NCI-H526 (cell line): Measurements from ENCODE around the gene FRK.
"Not testable (repeated sequence)": the region's sequence is repeated elsewhere in the genome, so short reads cannot be mapped to it uniquely, and the experiment has no call there.

Experiments
- DNase-seq, 2 experiments: peaks; one replicate each; lab custom pipeline; 2025; lab: John Stamatoyannopoulos, UW

FRK gene, protein sequence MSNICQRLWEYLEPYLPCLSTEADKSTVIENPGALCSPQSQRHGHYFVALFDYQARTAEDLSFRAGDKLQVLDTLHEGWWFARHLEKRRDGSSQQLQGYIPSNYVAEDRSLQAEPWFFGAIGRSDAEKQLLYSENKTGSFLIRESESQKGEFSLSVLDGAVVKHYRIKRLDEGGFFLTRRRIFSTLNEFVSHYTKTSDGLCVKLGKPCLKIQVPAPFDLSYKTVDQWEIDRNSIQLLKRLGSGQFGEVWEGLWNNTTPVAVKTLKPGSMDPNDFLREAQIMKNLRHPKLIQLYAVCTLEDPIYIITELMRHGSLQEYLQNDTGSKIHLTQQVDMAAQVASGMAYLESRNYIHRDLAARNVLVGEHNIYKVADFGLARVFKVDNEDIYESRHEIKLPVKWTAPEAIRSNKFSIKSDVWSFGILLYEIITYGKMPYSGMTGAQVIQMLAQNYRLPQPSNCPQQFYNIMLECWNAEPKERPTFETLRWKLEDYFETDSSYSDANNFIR

DNA sequence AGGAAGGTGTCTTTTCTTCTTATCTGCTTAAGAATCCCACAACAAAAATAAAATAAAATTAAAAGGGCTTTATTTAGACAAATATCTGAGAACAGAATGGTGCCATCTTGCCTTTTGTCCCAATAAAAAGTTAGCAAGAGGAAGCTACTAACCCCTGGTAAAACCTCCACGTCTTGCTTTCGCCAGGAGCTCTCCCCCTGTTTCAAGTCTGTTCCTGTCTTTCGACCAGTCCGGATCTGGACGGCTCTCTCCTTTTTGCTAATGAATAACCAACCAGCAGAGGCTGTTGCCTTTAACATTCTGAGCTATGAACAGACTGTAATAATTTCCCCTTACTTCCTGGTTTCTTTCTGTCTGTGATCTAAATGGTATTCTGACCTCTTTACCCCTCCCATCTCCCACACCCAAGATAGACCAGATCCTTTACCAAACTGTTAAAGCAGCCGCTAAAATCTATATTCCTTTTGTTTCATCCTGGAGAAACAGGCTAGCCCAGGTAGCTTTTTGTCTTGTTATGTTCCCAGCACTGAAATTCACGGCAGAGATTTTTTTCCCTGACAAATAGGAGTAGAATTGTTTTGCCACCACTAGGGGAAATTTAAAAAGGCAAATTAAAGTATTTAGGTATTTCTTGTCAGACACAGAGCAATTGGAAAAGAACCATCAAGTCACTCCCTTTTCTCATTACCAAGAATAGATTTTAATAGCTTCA, at the start of gene FRK:
FRK (minus strand) TSS at position 320 of the 712 bp plus-strand sequence. CDS start 580 bp downstream, outside the sequence.
- peak; percentile 34 to 48 for DNase-seq

DNA sequence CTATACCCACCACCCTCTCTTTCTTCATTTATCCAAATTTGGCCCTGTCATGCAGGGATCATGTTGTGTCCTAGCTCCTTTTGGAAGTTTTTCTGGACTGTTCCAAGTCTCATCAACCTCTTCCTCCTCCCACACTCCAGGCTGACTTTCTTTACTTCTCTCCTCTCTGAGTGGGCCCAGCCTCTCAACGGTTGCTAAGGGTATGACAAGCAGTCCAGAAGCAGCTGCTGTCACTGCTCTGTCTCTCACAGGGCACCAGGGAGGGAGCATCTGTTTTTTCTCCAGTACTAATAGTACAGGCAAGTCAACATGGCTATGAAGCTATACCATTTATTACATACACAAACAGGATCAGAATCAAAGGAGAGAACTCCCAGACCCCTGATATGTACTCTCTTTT, 48.1 kb upstream of the FRK start:
- DNase-seq: no peak

DNA sequence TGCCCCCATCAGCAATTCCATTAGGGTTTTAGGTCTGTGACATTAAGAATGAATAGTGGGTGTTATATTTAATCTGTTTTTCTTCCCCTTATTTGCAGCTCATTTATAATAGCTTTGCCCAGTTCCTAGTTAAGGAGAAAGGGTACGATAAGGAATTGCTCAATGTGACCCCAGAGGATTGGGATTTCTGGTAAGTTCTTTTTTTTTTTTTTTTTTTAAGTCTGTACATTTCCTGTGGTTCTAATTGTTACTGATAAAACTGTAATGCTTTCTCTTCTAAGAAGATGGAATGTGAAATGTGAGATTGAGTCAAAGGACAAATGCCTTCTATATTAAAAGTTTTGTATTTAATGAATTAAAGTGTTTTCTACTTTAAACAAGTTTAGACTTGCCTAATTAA, 45.5 kb upstream of the FRK start:
- no peak for DNase-seq

DNA sequence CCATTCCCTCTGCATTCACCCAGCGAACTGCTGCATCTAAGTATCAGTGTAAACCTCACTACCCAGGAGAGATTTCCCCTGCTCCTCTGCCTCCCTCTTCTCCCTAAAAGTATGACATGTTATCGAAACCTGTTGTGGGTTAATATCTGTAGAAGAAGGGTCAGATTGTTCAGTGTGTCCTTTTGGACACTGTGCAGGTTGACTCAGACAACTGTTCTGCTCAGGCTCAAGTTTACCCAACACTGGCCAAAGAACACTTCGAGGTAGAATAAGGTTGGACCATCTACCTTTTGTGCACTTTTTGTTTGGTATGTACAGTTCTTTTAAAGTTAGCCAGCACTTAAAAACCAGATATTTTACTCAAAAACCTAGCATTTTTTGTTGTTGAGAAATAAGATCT, 44.6 kb upstream of the FRK start:
- no peak for DNase-seq

DNA sequence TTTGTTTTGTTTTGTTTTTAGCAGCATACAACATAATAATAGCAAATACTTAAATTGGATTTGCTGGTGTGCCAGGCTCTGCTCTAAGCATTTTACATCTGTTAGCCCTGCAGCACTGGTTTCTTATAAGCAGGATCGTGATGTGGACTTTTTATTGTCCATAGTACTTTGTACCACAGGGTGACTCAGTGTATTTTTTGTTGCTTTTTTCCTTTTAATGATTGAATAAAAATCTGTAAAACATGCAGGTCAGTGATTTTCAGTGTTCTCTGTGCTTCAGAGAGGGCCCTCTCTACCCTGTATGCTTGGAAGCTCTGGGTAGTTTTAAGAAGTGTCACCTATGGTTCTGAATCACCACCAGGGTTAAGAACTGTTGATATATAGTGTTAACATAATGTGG, 43.9 kb upstream of the FRK start:
- no peak for DNase-seq

DNA sequence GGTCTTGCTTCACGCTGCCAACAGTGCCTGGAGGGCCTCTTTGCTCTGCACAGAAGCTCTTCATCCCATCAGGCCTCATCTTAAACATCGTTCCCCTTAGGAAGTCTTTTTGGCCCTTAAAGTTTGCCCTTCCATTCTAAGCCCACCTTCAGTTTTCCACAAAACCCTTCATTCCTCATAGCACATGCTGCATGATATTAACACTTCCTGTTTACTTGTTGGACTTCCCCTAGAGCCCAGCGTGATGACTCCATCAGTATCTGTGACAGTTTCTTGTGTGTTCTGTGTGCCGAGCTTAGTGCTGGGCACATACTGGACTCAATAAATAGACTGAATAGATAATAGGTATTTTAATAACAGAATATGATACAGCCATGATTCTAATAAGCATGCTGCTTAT, 42.2 kb upstream of the FRK start:
- no peak for DNase-seq

DNA sequence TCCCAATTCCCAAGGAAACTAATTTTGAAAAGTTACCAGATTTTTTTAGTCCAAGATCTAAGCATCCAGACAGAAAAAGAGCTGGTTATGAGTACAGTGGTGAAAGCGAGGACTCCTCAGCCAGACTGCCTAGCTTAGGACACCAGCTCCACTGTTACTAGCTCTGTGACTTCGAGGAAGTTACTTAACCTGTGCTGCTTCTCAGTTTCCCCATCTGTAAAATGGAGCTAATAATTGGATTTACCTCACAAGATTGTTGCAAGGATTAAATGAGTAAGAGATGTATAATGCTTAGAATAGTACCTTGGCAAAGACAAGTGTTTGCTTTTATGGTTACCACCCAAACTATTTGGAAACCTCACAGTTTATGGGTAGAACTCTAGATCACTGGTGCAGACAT, 41.1 kb upstream of the FRK start:
- no peak for DNase-seq

DNA sequence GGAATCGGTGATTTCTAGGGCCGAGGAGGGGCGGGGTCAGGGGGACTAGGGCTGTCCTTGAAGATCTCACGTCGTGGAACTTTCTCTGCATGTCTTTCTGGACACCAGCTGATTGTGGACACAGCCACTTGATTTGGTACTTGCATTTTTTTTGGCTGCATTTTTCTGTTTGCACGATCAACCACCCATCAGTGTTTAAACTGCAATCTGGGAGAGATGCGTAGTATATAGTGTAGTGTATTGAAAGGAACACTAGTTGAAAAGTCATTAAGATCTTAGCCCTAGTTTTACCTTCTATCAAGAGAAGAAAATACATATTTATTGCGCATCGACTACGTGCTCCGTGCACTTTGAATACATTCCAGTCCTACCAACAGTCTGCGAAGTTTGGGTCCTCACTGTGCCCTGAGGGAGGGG, 40.6 kb upstream of the FRK start:
- DNase-seq: no peak

DNA sequence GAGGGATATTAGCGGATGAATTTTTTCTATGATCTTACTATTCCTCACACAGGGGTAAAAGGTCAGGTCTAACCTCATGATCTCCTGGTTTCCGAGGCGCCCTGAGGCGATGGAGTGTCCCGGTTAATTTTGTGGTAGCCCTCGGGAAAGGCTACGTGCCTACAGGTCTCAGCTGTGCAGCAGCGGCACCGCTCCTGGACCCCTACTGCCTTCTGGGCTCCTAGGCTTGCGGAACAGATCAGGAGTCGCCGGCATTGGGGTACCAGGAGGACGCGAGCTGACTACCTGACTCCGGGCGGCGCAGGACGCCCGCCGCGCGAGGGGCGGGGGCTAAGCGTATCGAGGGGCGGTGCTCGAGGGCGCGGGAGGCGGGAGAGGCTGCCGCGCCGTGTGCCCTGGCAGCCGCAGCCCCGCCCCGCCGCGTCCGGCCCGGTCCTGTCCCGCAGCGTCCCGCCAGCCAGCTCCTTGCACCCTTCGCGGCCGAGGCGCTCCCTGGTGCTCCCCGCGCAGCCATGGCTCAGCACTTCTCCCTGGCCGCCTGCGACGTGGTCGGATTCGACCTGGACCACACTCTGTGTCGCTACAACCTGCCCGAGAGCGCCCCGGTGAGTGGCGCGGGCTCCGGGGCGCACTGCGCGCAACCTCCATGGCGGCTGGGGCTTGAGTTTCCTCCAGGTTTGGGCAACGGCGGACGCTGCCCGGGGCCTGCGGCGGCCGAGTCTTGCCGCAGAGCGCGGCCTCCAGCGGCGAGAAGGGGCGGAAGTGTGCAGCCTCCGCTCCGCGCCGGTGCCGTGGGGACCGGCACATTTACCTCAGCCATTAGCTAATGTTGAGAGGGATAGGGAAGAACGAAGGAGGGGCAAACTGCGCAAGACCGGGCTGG, 40.0 kb upstream of the FRK start, which contains the start of gene NT5DC1:
NT5DC1 (plus strand) TSS at position 435 of the 883 bp plus-strand sequence; CDS start at position 513, 78 bp downstream.
- DNase-seq: peak; percentile 69 to 92

DNA sequence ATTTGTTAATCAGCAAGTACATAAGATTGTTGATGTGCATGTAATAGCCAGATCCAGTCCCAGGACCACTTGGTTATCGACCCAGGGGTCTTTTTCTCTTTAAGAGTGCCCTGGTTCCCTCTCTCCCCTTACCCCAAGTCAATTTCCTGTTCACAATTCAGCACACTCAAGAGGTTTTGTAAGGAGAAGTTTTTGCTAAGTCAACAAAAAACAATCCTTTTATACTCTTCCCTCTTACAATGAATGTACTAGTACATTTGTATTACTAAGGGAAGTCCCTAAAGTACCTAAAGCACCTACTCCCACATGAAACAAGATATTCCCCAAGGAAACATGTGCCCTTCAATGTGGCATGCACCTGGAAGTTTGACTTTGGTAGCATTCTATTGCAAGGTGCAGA, 38.3 kb upstream of the FRK start:
- no peak for DNase-seq

DNA sequence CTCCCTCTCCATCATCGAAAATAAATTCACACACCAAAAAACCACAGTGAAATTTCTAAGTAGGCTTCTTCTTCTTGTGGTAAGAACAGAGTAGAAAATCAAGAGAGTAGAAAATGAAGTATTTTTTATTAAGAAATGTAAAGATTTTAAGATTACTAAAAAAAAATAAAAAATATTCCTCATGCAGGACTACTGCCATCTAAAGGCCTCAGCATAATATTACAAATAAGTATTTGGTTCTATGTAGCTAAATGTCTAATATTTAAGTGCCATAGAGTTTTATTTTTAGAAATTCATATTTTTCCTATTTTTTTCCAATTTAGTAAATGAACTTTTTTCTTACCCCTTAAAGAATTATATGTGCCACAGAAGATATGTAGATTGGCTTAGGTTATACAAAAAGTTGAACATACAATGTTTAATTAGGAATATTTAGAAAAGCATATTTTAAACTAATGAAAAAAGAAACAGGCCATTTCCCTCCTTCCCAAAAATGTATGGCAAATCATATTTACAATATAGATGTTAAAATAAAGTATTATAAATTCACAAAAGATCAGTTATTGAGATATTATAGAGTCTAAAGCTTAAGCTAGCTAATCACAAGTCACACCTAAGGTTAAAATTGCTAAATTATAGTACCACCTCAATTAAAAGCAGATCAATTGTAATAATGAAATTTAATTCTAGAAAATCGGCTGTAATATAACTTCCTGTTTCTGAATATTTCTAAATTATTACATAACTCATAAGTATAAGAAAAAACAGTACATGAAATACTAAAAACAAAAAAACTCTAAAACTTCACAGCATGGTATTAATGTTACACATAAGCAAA, 36.5 kb upstream of the FRK start:
- peak in 1 of 2 experiments; percentile 20 for DNase-seq

DNA sequence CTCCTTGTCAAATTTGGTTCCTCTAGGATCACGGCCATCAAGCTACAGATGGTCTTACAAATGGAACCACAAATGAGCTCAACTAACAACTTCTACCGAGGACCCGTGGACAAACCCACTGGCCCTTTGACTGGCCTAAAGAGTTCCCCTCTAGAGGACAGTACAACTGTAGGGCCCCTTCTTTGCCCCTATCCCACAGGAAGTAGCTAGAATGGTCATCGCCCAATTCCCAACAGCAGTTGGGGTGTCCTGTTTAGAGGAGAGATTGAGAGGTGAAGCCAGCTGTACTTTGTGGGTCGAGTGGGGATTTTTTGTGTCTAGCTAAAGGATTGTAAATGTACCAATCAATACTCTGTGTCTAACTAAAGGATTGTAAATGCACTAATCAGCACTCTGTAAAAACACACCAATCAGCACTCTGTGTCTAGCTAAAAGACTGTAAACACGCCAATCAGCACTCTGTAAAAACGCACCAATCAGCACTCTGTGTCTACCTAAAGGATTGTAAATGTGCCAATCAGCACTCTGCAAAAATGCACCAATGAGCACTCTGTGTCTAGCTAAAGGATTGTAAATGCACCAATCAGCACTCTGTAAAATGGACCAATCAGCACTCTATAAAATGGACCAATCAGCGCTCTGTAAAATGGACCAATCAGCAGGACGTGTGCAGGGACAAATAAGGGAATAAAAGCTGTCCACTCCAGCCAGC, 35.5 kb upstream of the FRK start:
- DNase-seq: not testable (repeated sequence)

DNA sequence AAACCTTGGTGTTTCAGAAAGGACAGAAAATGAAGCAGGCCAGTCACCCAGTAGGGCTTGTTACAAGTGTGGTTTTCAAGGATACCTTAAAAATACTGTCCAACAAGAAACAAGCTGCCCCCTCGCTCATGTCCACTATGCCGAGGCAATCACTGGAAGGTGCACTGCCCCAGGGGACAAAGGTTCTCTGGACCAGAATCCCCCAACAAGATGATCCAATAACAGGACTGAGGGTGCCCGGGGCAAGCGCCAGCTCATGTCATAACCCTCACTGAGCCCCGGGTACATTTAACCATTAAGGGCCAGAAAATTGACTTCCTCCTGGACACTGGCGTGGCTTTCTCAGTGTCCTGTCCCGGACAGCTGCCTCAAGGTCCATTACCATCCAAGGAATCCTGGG, 33.4 kb upstream of the FRK start:
- DNase-seq: no peak

DNA sequence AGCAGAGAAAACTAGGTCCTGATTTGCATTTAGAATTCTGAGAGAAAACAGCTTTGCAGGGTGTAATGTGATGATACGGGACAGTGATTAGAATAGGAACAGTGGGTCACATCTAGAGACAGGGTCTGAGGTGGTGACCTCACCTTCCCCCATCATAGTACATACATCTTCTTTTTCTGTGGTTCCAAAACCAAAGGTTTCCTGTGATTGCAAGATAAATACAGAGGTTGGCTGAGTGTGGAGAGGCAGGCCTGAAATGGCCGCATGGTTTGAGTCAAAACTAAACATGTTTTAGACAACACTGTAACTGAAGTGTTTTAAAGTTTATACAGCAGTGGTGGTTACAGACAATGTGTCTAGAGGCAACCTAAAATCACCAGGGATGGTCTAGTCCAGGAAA, 29.6 kb upstream of the FRK start:
- DNase-seq: no peak

DNA sequence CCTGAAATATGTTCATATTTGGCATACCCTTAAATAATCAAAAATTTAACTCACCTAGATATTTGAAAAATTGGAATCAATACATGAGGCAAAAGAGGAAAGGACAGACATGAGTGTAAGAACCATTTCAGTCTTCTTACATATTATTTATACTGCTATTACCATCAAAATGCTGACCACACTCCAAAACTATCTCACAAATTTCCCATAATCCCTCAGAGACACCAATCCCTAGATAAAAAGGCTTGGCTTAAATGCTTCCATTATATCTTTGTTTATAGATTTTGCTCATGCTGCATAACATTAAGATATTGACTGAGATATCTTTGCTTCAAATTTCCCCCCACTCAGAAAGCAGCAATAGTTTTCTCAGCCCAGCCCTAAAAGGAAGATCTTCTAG, 28.3 kb upstream of the FRK start:
- no peak for DNase-seq

DNA sequence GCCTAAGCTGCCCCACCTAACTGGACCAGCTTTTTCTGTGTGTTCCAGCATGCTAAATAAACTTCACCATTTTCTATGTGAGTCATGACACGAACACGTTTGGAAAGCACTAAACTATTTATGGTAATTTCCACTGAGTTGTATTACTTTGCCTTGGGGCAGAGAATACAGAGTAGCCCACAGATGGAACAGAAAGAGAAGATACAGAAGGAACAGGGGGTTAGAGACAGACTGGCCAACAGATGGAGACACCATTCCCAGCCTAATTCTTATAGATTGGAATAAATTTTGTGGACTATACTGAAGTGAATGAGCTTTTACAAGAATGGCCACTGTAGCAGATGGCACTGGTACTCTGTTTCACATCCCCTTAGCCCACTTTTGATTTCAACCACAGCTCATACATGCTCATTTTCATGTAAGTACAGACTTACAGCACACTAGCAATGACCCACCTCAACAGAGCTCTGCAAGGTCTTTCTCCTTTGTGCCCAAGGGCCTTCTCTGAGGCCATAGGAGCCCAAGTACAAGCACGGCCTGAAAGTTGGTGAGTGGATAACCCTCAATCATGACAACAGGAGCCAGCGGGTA, 26.8 kb upstream of the FRK start:
- DNase-seq: no peak

DNA sequence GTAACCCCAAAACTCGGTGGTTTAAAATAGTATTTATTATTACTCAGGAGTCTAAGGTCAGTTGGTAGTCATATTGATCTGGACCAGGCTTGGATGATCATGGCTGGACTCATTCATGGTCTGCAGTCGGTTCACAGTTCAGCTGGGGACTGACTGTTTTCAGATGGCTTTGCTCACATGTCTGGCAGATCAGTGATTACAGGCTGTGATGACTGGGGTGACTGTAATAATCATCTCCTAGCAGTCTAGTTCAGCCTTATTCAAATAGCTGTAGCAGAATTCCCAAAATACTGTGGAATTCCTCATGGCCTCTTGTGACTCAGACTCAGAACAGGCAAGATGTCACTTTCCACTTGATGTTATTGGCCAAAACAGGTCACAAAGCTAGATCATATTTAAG, 23.6 kb upstream of the FRK start:
- no peak for DNase-seq

DNA sequence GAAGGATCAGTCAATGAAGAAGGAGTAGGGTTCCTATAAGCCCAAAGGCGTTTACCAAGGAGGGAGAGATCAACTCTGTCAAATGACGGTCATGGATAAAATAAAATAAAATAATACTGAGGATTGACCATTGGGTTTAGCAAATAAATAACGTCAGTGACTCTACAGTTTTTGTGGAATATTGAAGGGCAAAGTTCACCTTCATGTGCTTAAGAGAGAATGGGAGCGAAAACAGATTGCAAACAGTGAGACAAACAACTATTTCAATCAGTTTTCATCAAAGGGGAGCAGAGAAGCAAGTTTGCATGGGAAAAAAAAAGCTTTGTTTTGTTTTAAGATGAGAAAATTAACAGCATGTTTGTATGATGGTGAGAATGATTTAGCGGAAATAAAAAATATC, 22.4 kb upstream of the FRK start:
- no peak for DNase-seq

DNA sequence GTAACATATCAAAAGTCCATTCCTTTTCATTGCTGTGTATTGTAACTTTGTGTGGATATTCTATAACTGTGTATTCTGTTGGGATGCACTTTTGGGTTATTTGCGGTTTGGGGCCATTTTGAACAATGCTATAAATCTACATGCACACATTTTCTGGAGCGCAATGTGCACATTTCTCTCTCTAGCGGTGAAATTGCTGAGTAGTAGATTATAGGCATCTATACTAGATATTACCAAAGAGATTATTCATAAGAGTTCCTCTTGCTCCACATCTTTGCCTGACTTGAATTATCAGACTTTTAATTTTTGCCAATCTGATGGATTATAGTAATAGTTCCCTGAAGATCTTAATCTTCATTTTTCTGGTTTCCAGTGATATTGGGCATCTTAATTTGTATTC, 18.3 kb upstream of the FRK start:
- DNase-seq: no peak

DNA sequence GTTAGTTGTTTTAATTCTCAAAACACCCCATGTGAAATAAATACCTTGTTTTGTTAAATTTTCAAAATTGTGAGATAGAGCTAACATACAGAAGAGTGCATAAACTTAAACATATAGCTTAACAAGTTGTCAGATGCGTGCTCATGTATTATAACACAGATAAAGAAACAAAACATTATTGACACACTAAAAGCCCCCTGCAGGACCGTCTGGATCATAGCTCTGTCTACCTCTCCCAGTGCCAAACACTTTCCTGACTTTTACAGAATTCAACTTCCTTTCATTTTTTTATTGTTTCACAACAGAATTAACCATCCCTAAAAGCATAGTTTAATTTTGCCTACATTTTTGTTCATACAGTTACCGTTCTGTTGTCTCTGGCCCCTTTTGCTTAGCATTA, 17.8 kb upstream of the FRK start:
- DNase-seq: no peak
